ENCODE data around the gene CTU1.

CTU1 gene

DNA sequence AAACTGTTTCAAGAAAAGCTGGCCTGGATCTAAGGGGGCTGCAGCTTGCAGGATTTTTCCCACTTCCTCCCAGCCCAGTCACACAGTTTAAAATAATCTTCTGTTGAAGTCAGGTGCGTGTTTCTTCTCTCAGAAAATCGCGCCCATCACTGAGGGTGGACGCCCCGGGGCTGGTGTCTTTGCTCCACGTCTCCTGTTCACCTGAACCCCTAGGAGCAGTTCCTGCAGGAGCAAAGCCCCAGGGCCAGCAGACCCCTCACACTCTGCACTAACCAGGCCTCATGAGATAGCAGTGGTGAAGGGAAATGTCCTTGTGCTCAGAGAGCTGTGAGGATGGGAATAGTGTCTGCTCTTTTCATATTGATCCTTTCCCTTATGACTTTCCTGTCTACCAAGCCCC lies 33.0 kb upstream of the CTU1 start:
- no peak overlapping the region for H3K14ac ChIP-seq (ENCODE audit: low read length)
- peaks cover 0 to 30% (median 0%) of the 10 kb centered on the region in 3 experiments for H3K27me3 ChIP-seq (ENCODE audit: control insufficient read depth in 3 of 3, insufficient read depth in 3 of 3, low read depth in 1 of 3, low read length in 3 of 3)
- H2BK120ac ChIP-seq (ENCODE audit: low read depth, low read length): no peak overlapping the region
- no peaks in the 10 kb centered on the region for H3K9me3 ChIP-seq (replicated peaks in 1 of 2; ENCODE audit: control insufficient read depth in 2 of 2, insufficient read depth in 1 of 2, low read depth in 1 of 2, low read length in 2 of 2)
- no peak overlapping the region for H3K27ac ChIP-seq (replicated peaks; ENCODE audit: low read length)
- no peaks in the 10 kb centered on the region for H3K4me1 ChIP-seq (ENCODE audit: control insufficient read depth in 2 of 2, insufficient read depth in 1 of 2, low read depth in 1 of 2, low read length in 2 of 2)
- H3K9ac ChIP-seq (ENCODE audit: low read depth, low read length, poor library complexity): no peak overlapping the region
- DNase-seq (ENCODE audit: low spot score): no peak
- no peak overlapping the region for H3K4me2 ChIP-seq (ENCODE audit: insufficient read depth, low read length, poor library complexity, severe bottlenecking)
- no peaks in the 10 kb centered on the region for H3K79me1 ChIP-seq (ENCODE audit: low read depth, low read length)
- no peak overlapping the region for H4K8ac ChIP-seq (ENCODE audit: low read depth, low read length)
- H3K18ac ChIP-seq (ENCODE audit: low read length): peak overlapping the region; percentile 62
- H2BK15ac ChIP-seq (ENCODE audit: low read length): no peak overlapping the region
- no peak overlapping the region for H3K23ac ChIP-seq (ENCODE audit: low read depth, low read length, poor library complexity)
- H2AFZ ChIP-seq (ENCODE audit: low read length): no peak overlapping the region
- no peak overlapping the region for H3K4ac ChIP-seq (ENCODE audit: low read length)
- no peak overlapping the region for H2BK12ac ChIP-seq (ENCODE audit: low read length)
- no CpG with 5 or more reads among the region's 6 CpGs for WGBS, 2 donors (ENCODE audit: extremely low coverage in 2 of 2, insufficient read length in 2 of 2, insufficient replicate concordance in 1 of 2)
- H3K36me3 ChIP-seq (replicated peaks in 1 of 2; ENCODE audit: control insufficient read depth in 2 of 2, insufficient read depth in 2 of 2, low read length in 2 of 2): no peaks in the 10 kb centered on the region
- H2BK5ac ChIP-seq (ENCODE audit: low read length): no peak overlapping the region
- no peak overlapping the region for H4K91ac ChIP-seq (ENCODE audit: low read depth, low read length, poor library complexity)
- H3K4me3 ChIP-seq (ENCODE audit: low read length in 2 of 2): no peak overlapping the region
- H2AK5ac ChIP-seq (ENCODE audit: low read depth, low read length): no peak overlapping the region

- Histone ChIP-seq H3K36me3 (replicated peaks in 1 of 2; ENCODE audit: control insufficient read depth in 2 of 2, insufficient read depth in 2 of 2, low read length in 2 of 2) (no peaks in the 10 kb centered on the region), H3K27me3 (ENCODE audit: control insufficient read depth in 3 of 3, insufficient read depth in 3 of 3, low read depth in 1 of 3, low read length in 3 of 3) (peaks cover 0 to 30% (median 0%) of the 10 kb centered on the region in 3 experiments), H2BK15ac (ENCODE audit: low read length) (no peak overlapping the region), H3K18ac (ENCODE audit: low read length) (no peak overlapping the region), H2BK12ac (ENCODE audit: low read length) (no peak overlapping the region), H3K4me2 (ENCODE audit: insufficient read depth, low read length, poor library complexity, severe bottlenecking) (no peak overlapping the region), H3K14ac (ENCODE audit: low read length) (no peak overlapping the region), H3K9me3 (replicated peaks in 1 of 2; ENCODE audit: control insufficient read depth in 2 of 2, insufficient read depth in 1 of 2, low read depth in 1 of 2, low read length in 2 of 2) (no peaks in the 10 kb centered on the region), H3K27ac (replicated peaks; ENCODE audit: low read length) (no peak overlapping the region), H3K4me1 (ENCODE audit: control insufficient read depth in 2 of 2, insufficient read depth in 1 of 2, low read depth in 1 of 2, low read length in 2 of 2) (no peaks in the 10 kb centered on the region), H3K79me1 (ENCODE audit: low read depth, low read length) (no peaks in the 10 kb centered on the region), H3K23ac (ENCODE audit: low read depth, low read length, poor library complexity) (no peak overlapping the region), H4K91ac (ENCODE audit: low read depth, low read length, poor library complexity) (no peak overlapping the region), H2BK5ac (ENCODE audit: low read length) (no peak overlapping the region), H2BK120ac (ENCODE audit: low read depth, low read length) (no peak overlapping the region), H3K4ac (ENCODE audit: low read length) (no peak overlapping the region), H3K9ac (ENCODE audit: low read depth, low read length, poor library complexity) (no peak overlapping the region), H2AFZ (ENCODE audit: low read length) (no peak overlapping the region), H3K4me3 (ENCODE audit: low read length in 2 of 2) (no peak overlapping the region), H4K8ac (ENCODE audit: low read depth, low read length) (no peak overlapping the region), H2AK5ac (ENCODE audit: low read depth, low read length) (no peak overlapping the region)
- WGBS, 2 donors (ENCODE audit: extremely low coverage in 2 of 2, insufficient read length in 2 of 2, insufficient replicate concordance in 1 of 2): no CpG with 5 or more reads among the region's 6 CpGs
- DNase-seq (ENCODE audit: low spot score): no peak
Observed at GRCh38 chr19:51140441-51140840, 32.2 kb upstream of the CTU1 start.

DNA sequence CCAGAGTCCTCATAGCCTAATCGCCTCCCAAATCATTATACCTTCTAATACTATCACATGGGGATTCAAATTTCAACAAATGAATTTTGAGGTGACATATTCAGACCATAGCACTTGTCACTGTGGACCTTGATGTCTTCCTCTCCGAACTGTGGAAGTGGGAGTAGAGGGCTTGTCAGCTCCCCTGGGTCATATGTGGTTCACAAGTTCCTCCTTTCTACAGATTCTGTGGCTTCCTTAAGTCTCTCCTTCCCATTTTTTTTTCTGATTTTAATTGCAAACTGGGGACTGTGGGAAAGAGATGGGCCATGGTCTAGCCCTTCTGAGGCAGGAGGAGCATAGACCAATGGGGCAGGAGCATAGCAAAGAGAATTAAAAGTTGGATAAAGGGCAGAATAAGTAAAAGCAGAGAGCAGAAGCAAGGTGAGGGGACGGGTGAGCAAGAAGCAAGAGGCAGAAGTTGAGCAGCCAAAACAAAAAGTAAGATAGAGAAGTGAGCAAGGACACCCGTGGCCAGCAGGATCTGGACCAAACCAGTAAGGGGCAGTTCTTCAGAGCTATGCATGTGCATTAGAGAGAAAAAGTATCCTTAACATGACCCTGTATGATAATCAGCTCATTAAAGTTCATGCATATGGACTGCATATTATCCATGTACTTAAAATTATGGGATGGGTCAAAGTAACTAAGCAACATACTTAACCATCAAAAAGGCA lies 31.2 kb upstream of the CTU1 start:
- no peak overlapping the region for H4K91ac ChIP-seq (ENCODE audit: low read depth, low read length, poor library complexity)
- H3K27me3 ChIP-seq (ENCODE audit: control insufficient read depth in 3 of 3, insufficient read depth in 3 of 3, low read depth in 1 of 3, low read length in 3 of 3): peaks cover 0 to 30% (median 0%) of the 10 kb centered on the region in 3 experiments
- H3K4me2 ChIP-seq (ENCODE audit: insufficient read depth, low read length, poor library complexity, severe bottlenecking): no peak overlapping the region
- no peak overlapping the region for H2BK120ac ChIP-seq (ENCODE audit: low read depth, low read length)
- H3K4ac ChIP-seq (ENCODE audit: low read length): no peak overlapping the region
- DNase-seq (ENCODE audit: low spot score): no peak
- H3K4me1 ChIP-seq (ENCODE audit: control insufficient read depth in 2 of 2, insufficient read depth in 1 of 2, low read depth in 1 of 2, low read length in 2 of 2): no peaks in the 10 kb centered on the region
- H2BK5ac ChIP-seq (ENCODE audit: low read length): no peak overlapping the region
- H3K23ac ChIP-seq (ENCODE audit: low read depth, low read length, poor library complexity): no peak overlapping the region
- H3K27ac ChIP-seq (replicated peaks; ENCODE audit: low read length): no peak overlapping the region
- H3K4me3 ChIP-seq (ENCODE audit: low read length in 2 of 2): no peak overlapping the region
- no peaks in the 10 kb centered on the region for H3K79me1 ChIP-seq (ENCODE audit: low read depth, low read length)
- H2AFZ ChIP-seq (ENCODE audit: low read length): no peak overlapping the region
- no peak overlapping the region for H2BK15ac ChIP-seq (ENCODE audit: low read length)
- no peak overlapping the region for H2AK5ac ChIP-seq (ENCODE audit: low read depth, low read length)
- no peaks in the 10 kb centered on the region for H3K36me3 ChIP-seq (replicated peaks in 1 of 2; ENCODE audit: control insufficient read depth in 2 of 2, insufficient read depth in 2 of 2, low read length in 2 of 2)
- WGBS, 2 donors (ENCODE audit: extremely low coverage in 2 of 2, insufficient read length in 2 of 2, insufficient replicate concordance in 1 of 2): no CpG with 5 or more reads among the region's 4 CpGs
- H2BK12ac ChIP-seq (ENCODE audit: low read length): no peak overlapping the region
- no peak overlapping the region for H4K8ac ChIP-seq (ENCODE audit: low read depth, low read length)
- H3K14ac ChIP-seq (ENCODE audit: low read length): no peak overlapping the region
- no peak overlapping the region for H3K9ac ChIP-seq (ENCODE audit: low read depth, low read length, poor library complexity)
- H3K18ac ChIP-seq (ENCODE audit: low read length): no peak overlapping the region
- H3K9me3 ChIP-seq (replicated peaks in 1 of 2; ENCODE audit: control insufficient read depth in 2 of 2, insufficient read depth in 1 of 2, low read depth in 1 of 2, low read length in 2 of 2): no peaks in the 10 kb centered on the region

GRCh38 chr19:51138549-51138979 lies 30.4 kb upstream of the CTU1 start:
- no peak overlapping the region for H3K9ac ChIP-seq (ENCODE audit: low read depth, low read length, poor library complexity)
- no peak overlapping the region for H2AFZ ChIP-seq (ENCODE audit: low read length)
- no peak overlapping the region for H3K14ac ChIP-seq (ENCODE audit: low read length)
- H3K9me3 ChIP-seq (replicated peaks in 1 of 2; ENCODE audit: control insufficient read depth in 2 of 2, insufficient read depth in 1 of 2, low read depth in 1 of 2, low read length in 2 of 2): no peaks in the 10 kb centered on the region
- no peak overlapping the region for H3K18ac ChIP-seq (ENCODE audit: low read length)
- H3K4me1 ChIP-seq (ENCODE audit: control insufficient read depth in 2 of 2, insufficient read depth in 1 of 2, low read depth in 1 of 2, low read length in 2 of 2): no peaks in the 10 kb centered on the region
- no peak overlapping the region for H2BK5ac ChIP-seq (ENCODE audit: low read length)
- no peak overlapping the region for H3K23ac ChIP-seq (ENCODE audit: low read depth, low read length, poor library complexity)
- no peak overlapping the region for H4K8ac ChIP-seq (ENCODE audit: low read depth, low read length)
- H2BK15ac ChIP-seq (ENCODE audit: low read length): no peak overlapping the region
- H2AK5ac ChIP-seq (ENCODE audit: low read depth, low read length): no peak overlapping the region
- H3K4ac ChIP-seq (ENCODE audit: low read length): no peak overlapping the region
- no CpG with 5 or more reads among the region's 6 CpGs for WGBS, 2 donors (ENCODE audit: extremely low coverage in 2 of 2, insufficient read length in 2 of 2, insufficient replicate concordance in 1 of 2)
- no peak overlapping the region for H2BK120ac ChIP-seq (ENCODE audit: low read depth, low read length)
- no peak overlapping the region for H3K4me2 ChIP-seq (ENCODE audit: insufficient read depth, low read length, poor library complexity, severe bottlenecking)
- no peak overlapping the region for H3K4me3 ChIP-seq (ENCODE audit: low read length in 2 of 2)
- no peaks in the 10 kb centered on the region for H3K79me1 ChIP-seq (ENCODE audit: low read depth, low read length)
- H3K27me3 ChIP-seq (ENCODE audit: control insufficient read depth in 3 of 3, insufficient read depth in 3 of 3, low read depth in 1 of 3, low read length in 3 of 3): peaks cover 0 to 30% (median 0%) of the 10 kb centered on the region in 3 experiments
- no peak overlapping the region for H3K27ac ChIP-seq (replicated peaks; ENCODE audit: low read length)
- H3K36me3 ChIP-seq (replicated peaks in 1 of 2; ENCODE audit: control insufficient read depth in 2 of 2, insufficient read depth in 2 of 2, low read length in 2 of 2): no peaks in the 10 kb centered on the region
- no peak overlapping the region for H2BK12ac ChIP-seq (ENCODE audit: low read length)
- DNase-seq (ENCODE audit: low spot score): no peak
- no peak overlapping the region for H4K91ac ChIP-seq (ENCODE audit: low read depth, low read length, poor library complexity)
